Measurements from ENCODE around the gene MARCHF7. TPM values are rescaled to one million over a fixed set of nuclear protein-coding genes. Genes with fewer than 3 reads are reported as not detected.

The MARCHF7 gene
- total RNA-seq, 1 experiment from 2014 or later, result 90.7 TPM

GRCh38 chr2:159725713-159726112 lies 13.4 kb downstream of the MARCHF7 start:
- no peak for DNase-seq
- no peaks in the 10 kb centered on the region for H3K27me3 Mint-ChIP-seq (ENCODE audit: insufficient read depth, unreplicated experiment)
- no TSS peak for BruUV-seq (replicated peaks)
- ChIA-PET POLR2A (no interaction called here), CTCF (no interaction called here)
- intact Hi-C loops (cut with micrococcal nuclease; ENCODE audit: unreplicated experiment), result no loop called here
- H3K27me3 ChIP-seq (replicated peaks; ENCODE audit: control insufficient read depth, insufficient read depth, low read length), result no peaks in the 10 kb centered on the region
- H3K4me1 ChIP-seq, result no peaks in the 10 kb centered on the region
- H3K4me1 Mint-ChIP-seq (ENCODE audit: low read depth, unreplicated experiment), result peaks cover 8% of the 10 kb centered on the region
- no peak overlapping the region for H3K4me3 Mint-ChIP-seq (ENCODE audit: unreplicated experiment)
- H3K36me3 Mint-ChIP-seq (ENCODE audit: insufficient read depth, unreplicated experiment), result peaks cover 84% of the 10 kb centered on the region
- H3K9me3 Mint-ChIP-seq (ENCODE audit: unreplicated experiment), result no peaks in the 10 kb centered on the region
- no peaks in the 10 kb centered on the region for H3K9me3 ChIP-seq
- TF ChIP-seq CTCF (IDR thresholded peaks at IDR 0.05; ENCODE audit: insufficient read depth in 1 of 2, low read depth in 1 of 2, low read length in 1 of 2, severe bottlenecking in 1 of 2, unreplicated experiment in 1 of 2), result no peak
- H3K27ac Mint-ChIP-seq (ENCODE audit: unreplicated experiment), result no peak overlapping the region
- no peak overlapping the region for H3K4me3 ChIP-seq (ENCODE audit: low read depth, low read length)
- 0 out of 2 replicates have a peak, but pooled peaks cover under 1% of the 10 kb centered on the region for H3K36me3 ChIP-seq (ENCODE audit: control insufficient read depth, insufficient read depth, low read length)

GRCh38 chr2:159728629-159729028 lies 16.3 kb downstream of the MARCHF7 start:
- no TSS peak for BruUV-seq (replicated peaks)
- H3K4me3 Mint-ChIP-seq (ENCODE audit: unreplicated experiment), result no peak overlapping the region
- peaks cover 89% of the 10 kb centered on the region for H3K36me3 Mint-ChIP-seq (ENCODE audit: insufficient read depth, unreplicated experiment)
- no peak for TF ChIP-seq CTCF (IDR thresholded peaks at IDR 0.05; ENCODE audit: insufficient read depth in 1 of 2, low read depth in 1 of 2, low read length in 1 of 2, severe bottlenecking in 1 of 2, unreplicated experiment in 1 of 2)
- ChIA-PET POLR2A (no interaction called here), CTCF (no interaction called here)
- Histone ChIP-seq H3K4me3 (ENCODE audit: low read depth, low read length) (no peak overlapping the region), H3K4me1 (no peaks in the 10 kb centered on the region), H3K9me3 (no peaks in the 10 kb centered on the region), H3K36me3 (ENCODE audit: control insufficient read depth, insufficient read depth, low read length) (peaks cover 3% of the 10 kb centered on the region), H3K27me3 (replicated peaks; ENCODE audit: control insufficient read depth, insufficient read depth, low read length) (no peaks in the 10 kb centered on the region)
- H3K9me3 Mint-ChIP-seq (ENCODE audit: unreplicated experiment), result no peaks in the 10 kb centered on the region
- H3K27ac Mint-ChIP-seq (ENCODE audit: unreplicated experiment), result no peak overlapping the region
- intact Hi-C loops (cut with micrococcal nuclease; ENCODE audit: unreplicated experiment), result no loop called here
- DNase-seq, result no peak
- no peaks in the 10 kb centered on the region for H3K27me3 Mint-ChIP-seq (ENCODE audit: insufficient read depth, unreplicated experiment)
- peaks cover 6% of the 10 kb centered on the region for H3K4me1 Mint-ChIP-seq (ENCODE audit: low read depth, unreplicated experiment)

- peaks cover 11% of the 10 kb centered on the region for H3K36me3 ChIP-seq (ENCODE audit: control insufficient read depth, insufficient read depth, low read length)
- no TSS peak for BruUV-seq (replicated peaks)
- no peaks in the 10 kb centered on the region for H3K4me1 ChIP-seq
- peaks cover 82% of the 10 kb centered on the region for H3K36me3 Mint-ChIP-seq (ENCODE audit: insufficient read depth, unreplicated experiment)
- no peaks in the 10 kb centered on the region for H3K9me3 ChIP-seq
- intact Hi-C loops (cut with micrococcal nuclease; ENCODE audit: unreplicated experiment), result no loop called here
- no peak overlapping the region for H3K4me3 Mint-ChIP-seq (ENCODE audit: unreplicated experiment)
- no peaks in the 10 kb centered on the region for H3K27me3 Mint-ChIP-seq (ENCODE audit: insufficient read depth, unreplicated experiment)
- H3K9me3 Mint-ChIP-seq (ENCODE audit: unreplicated experiment), result no peaks in the 10 kb centered on the region
- H3K4me1 Mint-ChIP-seq (ENCODE audit: low read depth, unreplicated experiment), result no peaks in the 10 kb centered on the region
- no peaks in the 10 kb centered on the region for H3K27me3 ChIP-seq (replicated peaks; ENCODE audit: control insufficient read depth, insufficient read depth, low read length)
- DNase-seq, result no peak
- ChIA-PET POLR2A (interaction anchor here (0.5 kb wide), 1 partner anchor 79 kb away, joined by 4 read pairs; no protein-coding TSS in a partner anchor), CTCF (no interaction called here)
- H3K27ac Mint-ChIP-seq (ENCODE audit: unreplicated experiment), result no peak overlapping the region
- no peak overlapping the region for H3K4me3 ChIP-seq (ENCODE audit: low read depth, low read length)
- no peak for TF ChIP-seq CTCF (IDR thresholded peaks at IDR 0.05; ENCODE audit: insufficient read depth in 1 of 2, low read depth in 1 of 2, low read length in 1 of 2, severe bottlenecking in 1 of 2, unreplicated experiment in 1 of 2)
Observed at GRCh38 chr2:159735648-159736047, 23.3 kb downstream of the MARCHF7 start.

Data from Caco-2 (cell line).